ENCODE data around the gene NCS1.

Gene NCS1

GRCh38 chr9:130176760-130177159, 4.6 kb downstream of the NCS1 start:
- no peak for DNase-seq (ENCODE audit: low read depth in 2 of 2)

DNA sequence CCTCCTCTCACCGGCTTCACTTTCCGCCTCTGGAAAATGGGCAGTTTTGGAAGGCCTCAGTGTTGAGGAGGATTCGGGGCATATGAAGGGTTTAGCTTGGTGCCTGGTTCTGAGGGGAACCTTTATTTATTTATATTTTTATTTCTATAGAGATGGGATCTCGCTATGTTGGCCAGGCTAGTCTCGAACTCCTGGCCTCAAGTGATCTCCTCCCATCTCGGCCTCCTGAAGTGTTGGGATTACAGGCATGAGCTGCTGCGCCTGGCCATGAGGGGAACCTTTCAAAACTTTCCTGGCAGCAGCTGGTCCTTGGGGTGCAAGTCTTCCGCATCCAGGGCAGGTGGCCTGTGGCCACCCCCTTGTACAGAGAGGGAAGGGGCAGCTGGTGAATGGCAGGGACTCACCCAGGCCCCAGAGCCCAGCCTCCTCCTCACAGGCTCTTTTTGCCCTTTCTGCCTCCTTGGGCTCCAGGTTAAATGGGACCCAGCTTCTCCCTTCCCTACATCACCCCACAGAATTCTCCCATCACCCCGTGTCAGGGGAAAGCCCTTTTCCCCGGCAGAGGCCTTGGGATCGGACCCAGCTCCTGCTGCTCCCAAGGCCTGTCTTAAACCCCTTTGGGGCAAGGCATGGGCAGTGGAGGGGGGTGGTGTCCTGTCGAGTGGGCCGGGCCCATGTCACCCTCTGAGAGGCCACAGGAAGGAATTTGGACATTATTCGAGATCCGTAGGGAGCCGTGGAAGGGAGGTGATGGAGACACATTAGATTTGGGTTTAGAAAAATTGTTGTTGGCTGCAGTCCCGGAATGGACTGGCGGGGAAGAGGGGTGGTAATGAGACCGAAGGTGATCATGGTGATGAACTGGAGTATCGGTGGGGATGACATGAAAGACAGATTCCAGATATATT, 5.9 kb downstream of the NCS1 start:
- no peak for DNase-seq (ENCODE audit: low read depth in 2 of 2)

GRCh38 chr9:130179331-130179907, 7.2 kb downstream of the NCS1 start:
- DNase-seq (ENCODE audit: low read depth in 2 of 2) = no peak

DNA sequence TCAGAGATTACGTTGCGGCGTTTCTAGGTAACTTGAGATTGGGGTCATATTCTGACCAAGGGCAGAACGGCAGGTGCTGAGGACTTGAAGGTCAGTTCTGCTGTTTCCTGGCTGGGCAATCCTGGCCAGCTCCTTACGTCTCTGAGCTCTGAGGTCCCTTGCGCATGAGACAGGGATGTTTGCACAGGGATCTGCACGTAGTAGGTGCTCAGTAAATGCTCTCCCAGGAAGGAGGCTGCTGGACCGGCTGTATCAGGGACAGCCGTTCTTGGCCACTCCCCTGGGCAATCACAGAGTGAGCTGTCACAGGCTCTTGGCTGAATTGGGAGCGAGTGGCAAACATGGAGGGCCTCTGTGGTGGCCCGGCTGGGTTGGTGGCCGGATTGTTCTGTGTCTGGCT, 8.3 kb downstream of the NCS1 start:
- DNase-seq (ENCODE audit: low read depth in 2 of 2) = no peak

- no peak for DNase-seq (ENCODE audit: low read depth in 2 of 2)
Observed at GRCh38 chr9:130181678-130182380, 9.6 kb downstream of the NCS1 start.

DNA sequence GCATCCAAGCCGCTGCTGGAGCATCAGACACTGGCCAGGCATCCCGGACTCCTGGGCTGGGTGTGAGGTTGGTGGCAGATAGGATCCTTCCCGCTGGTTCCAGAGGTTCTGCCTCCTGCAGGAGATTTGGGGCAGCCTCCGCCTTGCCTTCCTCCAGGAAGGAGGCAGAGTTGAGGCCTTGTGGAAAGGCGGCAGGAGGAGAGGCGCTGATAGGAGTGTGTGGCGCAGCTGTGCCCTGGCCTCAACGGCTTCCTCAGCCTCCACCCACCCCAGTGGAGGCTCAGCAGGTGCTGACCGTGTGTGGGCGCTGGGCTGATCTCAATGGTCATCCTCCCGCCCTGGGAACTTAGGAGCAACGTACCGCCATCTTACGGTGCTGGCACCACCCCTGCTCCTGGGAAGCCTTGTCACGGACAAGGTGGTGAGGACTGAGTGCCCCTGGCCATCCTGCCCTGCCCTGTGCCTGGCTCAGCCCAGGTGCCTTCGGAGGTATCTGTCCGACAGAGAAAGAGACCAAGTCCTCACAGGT, 10.2 kb downstream of the NCS1 start:
- no peak for DNase-seq (ENCODE audit: low read depth in 2 of 2)

- no peak for DNase-seq (ENCODE audit: low read depth in 2 of 2)
Observed at GRCh38 chr9:130183133-130183762, 11.0 kb downstream of the NCS1 start.

GRCh38 chr9:130185017-130185416, 12.8 kb downstream of the NCS1 start:
- no peak for DNase-seq (ENCODE audit: low read depth in 2 of 2)

DNA sequence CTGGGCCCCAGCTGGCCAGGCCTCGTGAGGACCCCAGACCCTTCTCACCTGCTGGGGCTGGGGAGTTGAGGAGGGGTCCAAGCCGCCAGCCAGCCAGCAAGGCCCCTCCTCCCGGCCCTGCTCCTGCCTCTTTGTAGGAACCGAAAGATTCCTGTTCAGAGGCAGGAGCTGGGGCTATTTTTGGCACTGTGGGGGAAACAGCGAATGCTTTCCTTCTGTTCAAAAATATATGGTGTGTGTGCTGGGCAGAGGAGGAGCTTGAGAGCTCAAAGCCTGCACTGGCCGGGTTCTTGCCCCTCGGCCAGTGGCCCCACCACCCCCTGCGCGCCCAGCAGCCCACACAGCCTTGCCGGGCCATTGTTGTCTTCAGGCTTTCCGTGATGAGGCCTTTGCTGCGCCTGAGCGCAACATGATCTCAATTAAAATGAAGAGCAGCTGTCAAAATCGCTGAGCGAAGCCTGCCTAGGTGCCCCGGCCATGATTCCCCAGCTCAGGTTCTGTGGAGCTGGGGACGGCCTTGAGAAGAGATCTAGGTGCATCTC, 13.4 kb downstream of the NCS1 start:
- DNase-seq (ENCODE audit: low read depth in 2 of 2) = no peak

DNA sequence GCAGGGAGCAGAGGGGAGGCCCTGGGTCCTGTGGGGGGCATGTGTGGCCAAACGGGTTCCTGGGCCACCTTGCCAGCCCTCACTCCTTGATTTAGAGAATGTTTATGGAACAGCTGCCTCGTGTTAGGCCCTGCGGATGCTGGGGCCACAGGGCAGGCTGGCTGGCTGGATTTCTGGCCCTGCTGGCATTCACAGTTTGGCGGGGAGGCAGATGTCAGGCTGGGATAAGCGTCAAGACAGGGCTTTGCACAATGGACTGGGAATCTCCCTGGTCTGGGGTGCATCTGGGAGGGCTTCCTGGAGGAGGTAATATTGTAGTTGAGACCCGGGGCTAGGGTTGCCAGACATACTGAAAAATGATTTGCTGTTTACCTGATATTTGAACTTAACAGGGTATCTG, 13.8 kb downstream of the NCS1 start:
- no peak for DNase-seq (ENCODE audit: low read depth in 2 of 2)

DNA sequence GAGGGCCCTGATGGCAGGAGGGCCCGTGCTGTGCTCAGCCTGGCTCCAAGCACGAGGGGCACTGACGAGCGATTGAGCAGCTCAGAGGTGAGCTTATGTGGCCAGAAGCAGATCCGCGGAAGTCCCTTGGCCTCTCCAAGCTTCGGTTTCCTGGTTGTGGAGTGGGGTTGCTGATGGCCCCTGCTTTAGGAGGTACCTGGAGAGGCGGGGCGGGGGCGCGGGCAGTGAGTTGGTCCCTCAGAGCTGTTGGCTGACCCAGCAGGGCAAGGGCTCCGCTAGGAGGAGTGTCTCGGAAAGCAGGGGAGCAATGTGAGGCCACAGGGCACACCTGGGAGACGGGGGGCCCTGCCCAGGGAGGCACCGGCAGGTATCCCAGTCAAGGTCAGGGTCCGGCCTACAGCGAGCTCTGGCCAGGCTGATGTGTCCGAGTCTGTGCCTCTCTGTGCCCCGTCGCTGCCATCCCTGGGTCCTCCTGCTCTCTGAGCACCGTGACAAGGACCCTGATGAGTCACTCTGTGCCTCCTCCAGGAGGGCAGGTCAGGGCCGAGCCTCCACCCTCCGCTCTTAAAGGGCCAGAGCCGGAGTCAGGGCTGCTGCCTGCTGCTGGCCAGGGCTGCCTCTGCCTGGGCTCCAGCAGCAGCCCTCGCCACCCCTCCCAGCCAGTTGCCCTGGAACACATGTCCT, 14.8 kb downstream of the NCS1 start:
- no peak for DNase-seq (ENCODE audit: low read depth in 2 of 2)

DNA sequence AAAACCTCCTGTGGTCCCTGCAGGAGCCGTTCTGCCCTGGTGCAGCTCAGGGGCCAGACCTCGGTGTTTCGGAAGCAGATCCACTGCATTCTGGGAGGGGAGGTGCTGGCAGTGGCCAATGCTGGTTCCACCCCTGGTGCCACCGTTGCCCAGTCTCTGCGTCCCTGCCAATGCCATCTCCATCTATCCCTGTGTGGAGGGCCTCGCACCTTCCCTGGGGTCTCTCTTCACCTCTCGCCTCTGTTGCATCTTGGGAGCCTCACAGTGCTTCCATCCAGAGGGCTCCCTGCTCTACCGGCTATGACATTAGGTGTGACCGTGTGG, 15.3 kb downstream of the NCS1 start:
- DNase-seq (ENCODE audit: low read depth in 2 of 2) = no peak

GRCh38 chr9:130188860-130189481, 16.8 kb downstream of the NCS1 start:
- DNase-seq (ENCODE audit: low read depth in 2 of 2) = no peak

DNA sequence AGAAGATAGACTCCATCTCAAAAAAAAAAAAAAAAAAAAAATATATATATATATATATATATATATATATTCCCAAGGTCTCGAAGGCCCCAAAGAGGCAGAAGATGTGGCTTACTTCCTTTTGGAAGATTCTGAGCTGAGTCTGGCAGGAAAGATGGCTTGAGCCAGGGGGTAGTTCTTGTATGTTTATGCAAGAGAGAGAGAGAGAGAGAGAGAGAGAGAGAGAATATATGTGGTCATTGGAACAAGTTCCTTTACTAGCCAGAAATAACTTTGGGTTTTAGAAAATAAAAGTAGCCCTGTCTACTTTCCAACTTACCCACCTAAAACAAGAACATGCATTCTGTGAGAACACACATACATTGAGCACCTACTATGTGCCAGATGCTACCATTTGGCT, 17.6 kb downstream of the NCS1 start:
- no peak for DNase-seq (ENCODE audit: low read depth in 2 of 2)

DNA sequence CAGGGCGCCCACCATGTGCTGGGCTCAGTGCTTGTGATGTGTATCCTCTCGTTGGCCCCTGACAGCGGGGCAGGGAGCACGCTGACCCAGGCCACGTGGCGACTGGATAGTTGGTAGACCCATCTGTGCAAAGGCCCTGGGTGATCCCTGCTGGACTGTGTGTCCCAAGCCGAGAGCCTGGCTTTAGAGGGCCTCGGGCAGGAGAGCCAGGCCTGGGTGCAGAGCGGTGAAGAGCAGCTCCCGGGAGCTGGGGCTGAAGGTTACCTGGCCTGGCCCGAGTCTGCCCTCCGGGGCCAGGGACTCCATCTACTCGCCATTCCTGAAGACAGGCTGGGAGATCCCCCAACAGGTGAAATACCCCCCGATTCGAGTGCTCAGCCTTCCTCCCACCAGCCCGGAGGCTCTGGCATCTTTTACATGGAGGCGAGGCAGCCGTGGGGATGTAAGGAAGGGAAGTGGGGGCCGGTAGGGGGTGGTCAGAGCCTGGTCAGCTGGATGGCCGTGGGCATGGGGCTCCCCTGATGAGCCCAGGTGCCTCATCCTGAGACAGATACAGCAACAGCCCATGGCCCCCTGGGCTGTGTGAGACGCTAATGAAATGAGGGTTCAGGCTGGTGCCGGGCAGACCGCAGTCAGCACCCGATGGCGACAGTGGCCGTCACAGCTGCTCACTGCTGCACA, 19.0 kb downstream of the NCS1 start:
- DNase-seq (ENCODE audit: low read depth in 2 of 2) = no peak

- no peak for DNase-seq (ENCODE audit: low read depth in 2 of 2)
Observed at GRCh38 chr9:130191749-130192120, 19.5 kb downstream of the NCS1 start.

DNA sequence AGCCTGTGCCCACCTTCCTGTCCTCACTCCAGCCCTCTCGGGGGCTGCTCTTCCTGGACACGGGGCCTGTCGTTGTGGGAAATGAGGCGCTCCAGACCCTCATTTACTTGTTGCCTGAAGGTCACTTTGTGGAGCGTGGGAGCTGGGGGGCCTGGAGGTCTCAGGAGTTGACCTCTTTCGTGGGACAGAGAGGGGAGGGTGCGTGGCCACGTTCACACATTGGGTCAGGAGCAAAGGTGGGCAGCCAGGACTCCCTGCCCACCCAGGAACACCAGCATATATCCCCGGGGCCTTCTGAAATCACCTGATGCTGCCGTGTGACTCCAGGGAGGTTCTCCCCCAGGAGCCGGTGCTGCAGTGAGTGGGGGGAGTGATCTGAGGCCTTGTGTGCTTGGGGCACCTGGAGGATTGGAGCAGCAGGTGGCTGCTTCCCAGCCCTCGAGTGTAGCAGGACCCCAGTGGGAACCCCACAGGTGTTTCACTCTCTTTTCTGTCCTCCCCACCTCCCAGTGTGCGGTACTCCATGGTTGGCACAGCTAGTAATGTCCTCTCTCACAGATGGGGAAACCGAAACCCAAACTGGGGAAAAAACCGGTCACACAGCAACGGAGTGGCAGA, 20.3 kb downstream of the NCS1 start:
- no peak for DNase-seq (ENCODE audit: low read depth in 2 of 2)

- no peak for DNase-seq (ENCODE audit: low read depth in 2 of 2)
Observed at GRCh38 chr9:130193103-130193502, 20.9 kb downstream of the NCS1 start.

DNA sequence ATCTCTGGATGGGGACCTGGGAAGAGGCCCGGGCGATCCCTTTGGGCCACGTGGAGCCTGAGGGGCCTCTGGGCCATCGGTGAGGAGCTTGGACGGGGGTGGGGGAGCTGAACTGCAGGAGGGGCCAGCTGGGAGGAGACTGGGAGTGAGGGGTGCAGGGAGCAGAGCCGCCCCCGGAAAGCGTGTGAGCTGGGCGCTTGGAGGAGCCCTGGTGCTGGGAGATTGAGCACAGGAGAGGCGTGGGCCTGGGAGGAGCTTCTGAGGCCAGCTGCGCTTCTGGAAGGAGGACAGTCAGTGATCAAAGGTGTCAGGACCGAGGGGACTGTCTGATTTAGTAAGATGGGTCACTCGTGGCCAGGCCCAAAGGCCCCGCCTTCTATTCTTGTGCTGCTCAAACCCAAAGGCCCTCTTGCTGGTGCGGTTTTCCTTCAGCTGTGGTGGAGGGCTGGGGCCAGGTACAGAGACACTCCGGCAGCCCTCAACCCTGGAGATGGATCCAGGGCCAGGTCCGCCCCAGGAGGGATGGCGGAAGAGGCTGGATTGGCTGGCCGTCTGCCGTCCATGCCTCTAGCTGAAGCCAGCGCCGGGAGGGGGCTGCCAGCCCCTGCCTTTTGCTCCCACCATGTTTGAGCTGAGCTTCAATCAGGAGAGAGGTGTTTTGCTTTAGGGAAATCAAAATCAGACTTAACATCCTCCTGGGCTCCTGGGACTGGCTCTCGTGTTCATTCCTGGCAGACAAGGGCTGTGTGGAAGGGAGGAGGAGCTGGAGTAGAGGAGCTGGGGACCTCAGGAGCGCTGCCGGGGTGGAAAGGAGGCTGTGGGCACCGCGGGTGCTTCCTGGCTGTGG, 21.6 kb downstream of the NCS1 start:
- DNase-seq (ENCODE audit: low read depth in 2 of 2) = no peak

Data from stimulated activated CD4-positive, alpha-beta T cell treated with anti-CD3 and anti-CD28 coated beads, Interleukin-1b, Interleukin-23, amount 100 ng/mL, for 1 hour (primary cell).